H7 (cell line): ENCODE data around the gene CCNT1. TPM values are rescaled to one million over a fixed set of nuclear protein-coding genes. Genes with fewer than 3 reads are reported as not detected.
"Not testable (repeated sequence)": the region's sequence is repeated elsewhere in the genome, so short reads cannot be mapped to it uniquely, and the experiment has no call there.

Source experiments
- DNase-seq: peaks from one replicate; pipeline ENCODE4 v3.0.0; 2012
- H3K27me3 ChIP-seq: 2 replicates; pipeline ENCODE4 v1.6.0; 2011; ENCODE audit warnings: mild to moderate bottlenecking, low read length; ENCODE audit not compliant: control insufficient read depth, insufficient read depth
- H3K36me3 ChIP-seq: replicated peaks from 2 replicates; pipeline ENCODE4 v1.5.1; 2011; ENCODE audit warnings: low read length; ENCODE audit not compliant: control insufficient read depth, insufficient read depth
- H3K4me3 ChIP-seq: 2 replicates; pipeline ENCODE4 v1.5.1; 2011; ENCODE audit warnings: low read depth, mild to moderate bottlenecking, control low read depth, low read length, moderate library complexity; ENCODE audit not compliant: insufficient read depth
- total RNA-seq: library from RNA; depleted of rRNA; stranded (reverse); fragments of >200 nt; shearing (Covaris generic); gene quantifications from 2 replicates; pipeline ENCODE4 v1.2.3, GENCODE V29; 2014

The CCNT1 gene
- total RNA-seq, 1 experiment from 2014 or later = 25.6 TPM

DNA sequence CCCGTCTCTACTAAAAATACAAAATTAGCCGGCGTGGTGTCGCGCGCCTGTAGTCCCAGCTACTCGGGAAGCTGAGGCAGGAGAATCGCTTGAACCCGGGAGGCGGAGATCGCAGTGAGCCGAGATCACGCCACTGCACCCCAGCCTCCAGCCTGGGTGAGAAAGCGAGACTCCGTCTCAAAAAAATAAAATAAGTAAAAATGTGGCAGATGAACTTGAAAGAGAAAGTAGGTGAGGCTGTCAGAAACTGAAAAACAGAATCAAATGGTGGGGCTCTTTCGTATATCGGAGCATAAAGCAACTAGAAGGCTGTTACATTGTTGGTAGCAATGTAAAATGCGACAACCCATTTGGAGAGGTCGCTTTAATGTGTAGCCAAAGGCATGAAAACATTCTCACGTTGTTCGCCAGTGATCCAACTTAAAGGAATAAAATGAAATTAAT, 767 bp upstream of the CCNT1 start:
- peak overlapping the region; percentile 98 for H3K4me3 ChIP-seq
- H3K36me3 ChIP-seq = peaks cover 6% of the 10 kb centered on the region
- peak; percentile 37 for DNase-seq
- no peaks in the 10 kb centered on the region for H3K27me3 ChIP-seq

DNA sequence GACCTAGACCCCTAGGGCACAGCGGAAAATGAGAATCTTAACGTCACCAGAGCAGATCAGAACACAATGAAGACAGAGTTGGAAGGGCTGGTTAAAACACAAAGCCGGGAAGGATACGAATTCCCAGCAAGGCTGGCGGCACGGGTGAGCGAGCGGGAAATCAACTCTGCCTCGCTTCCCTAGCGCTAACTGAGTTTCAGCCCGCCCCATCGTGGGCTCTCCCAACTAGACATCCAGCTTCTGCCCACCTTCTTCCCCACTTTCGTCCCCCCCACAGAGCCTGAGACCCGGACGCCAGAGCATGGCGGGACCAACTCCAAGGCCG, 377 bp downstream of the CCNT1 start:
- DNase-seq = no peak
- H3K4me3 ChIP-seq = peak overlapping the region; percentile 98
- H3K27me3 ChIP-seq = no peaks in the 10 kb centered on the region
- peaks cover 6% of the 10 kb centered on the region for H3K36me3 ChIP-seq

DNA sequence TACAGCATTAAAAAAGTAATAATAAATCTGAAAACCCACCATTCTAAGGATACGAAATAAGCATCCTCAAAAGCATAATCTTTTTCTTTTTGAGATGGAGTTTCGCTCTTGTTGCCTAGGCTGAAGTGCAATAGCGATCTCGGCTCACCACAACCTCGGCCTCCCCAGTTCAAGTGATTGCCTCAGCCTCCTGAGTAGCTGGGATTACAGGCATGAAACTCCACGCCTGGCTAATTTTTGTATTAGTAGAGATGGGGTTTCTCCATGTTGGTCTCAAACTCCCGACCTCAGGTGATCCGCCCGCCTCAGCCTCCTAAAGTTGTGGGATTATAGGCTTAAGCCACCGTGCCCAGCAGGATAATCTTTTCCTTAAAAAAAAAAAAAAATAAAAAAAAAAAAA, 4.3 kb downstream of the CCNT1 start:
- Histone ChIP-seq H3K36me3 (peaks cover 10% of the 10 kb centered on the region), H3K4me3 (no peak overlapping the region), H3K27me3 (no peaks in the 10 kb centered on the region)
- no peak for DNase-seq

DNA sequence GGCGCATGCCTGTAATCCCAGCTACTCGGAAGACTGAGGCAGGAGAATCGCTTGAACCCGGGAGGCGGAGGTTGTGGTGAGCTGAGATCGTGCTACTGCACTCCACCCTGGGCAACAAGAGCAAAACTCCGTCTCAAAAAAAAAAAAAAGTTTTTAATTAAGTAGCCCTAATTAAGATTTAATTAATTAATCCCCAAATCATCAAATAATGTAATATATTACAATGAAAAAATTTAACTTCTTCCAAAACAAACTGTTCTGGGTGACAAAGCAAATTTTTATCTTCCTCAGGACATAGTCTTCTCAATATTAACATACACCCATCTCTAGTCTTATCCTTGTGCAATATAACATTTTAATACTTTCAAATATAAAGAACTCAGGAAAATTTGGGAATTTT, 17.7 kb downstream of the CCNT1 start:
- not testable (repeated sequence) for H3K4me3 ChIP-seq, DNase-seq, H3K27me3 ChIP-seq
- peaks cover 17% of the 10 kb centered on the region for H3K36me3 ChIP-seq

DNA sequence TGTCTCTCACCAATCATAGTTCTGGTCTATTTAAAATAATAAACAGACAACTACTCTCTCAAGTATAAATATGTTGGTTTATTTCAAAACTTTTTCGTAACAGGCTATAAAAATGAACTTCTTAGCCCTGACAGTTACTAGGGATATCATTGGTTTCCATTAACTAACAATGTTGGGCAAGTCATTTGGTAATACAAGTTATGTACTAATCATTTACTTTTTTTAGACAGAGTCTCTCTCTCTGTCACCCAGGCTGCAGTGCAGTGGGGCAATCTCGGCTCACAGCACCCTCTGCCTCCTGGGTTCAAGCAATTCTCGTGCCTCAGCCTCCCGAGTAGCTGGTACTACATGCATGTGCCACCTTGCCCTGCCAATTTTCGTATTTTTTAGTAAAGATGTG, 19.9 kb downstream of the CCNT1 start:
- H3K36me3 ChIP-seq = peaks cover 28% of the 10 kb centered on the region
- no peak for DNase-seq
- no peaks in the 10 kb centered on the region for H3K27me3 ChIP-seq
- H3K4me3 ChIP-seq = no peak overlapping the region

DNA sequence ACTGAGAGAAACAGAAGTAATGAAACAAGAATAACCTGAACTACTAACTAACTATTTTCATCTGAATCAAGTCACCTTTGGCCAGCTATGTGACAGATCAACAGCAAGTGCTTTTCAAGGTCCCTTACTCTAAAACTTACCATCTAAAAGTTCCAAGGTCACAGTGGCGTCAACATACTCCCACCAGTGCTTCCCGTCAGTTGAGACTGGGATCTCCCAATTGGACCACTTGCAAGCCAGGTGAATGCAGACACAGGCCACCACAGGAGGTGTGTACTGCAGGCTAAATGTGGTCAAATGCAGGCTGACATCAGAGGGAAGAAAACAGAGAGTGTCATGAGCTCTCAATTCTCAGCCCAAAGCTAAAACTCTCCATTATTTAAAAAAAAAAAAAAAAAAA, 20.6 kb downstream of the CCNT1 start:
- H3K4me3 ChIP-seq = no peak overlapping the region
- DNase-seq = no peak
- H3K36me3 ChIP-seq = peaks cover 28% of the 10 kb centered on the region
- no peaks in the 10 kb centered on the region for H3K27me3 ChIP-seq

DNA sequence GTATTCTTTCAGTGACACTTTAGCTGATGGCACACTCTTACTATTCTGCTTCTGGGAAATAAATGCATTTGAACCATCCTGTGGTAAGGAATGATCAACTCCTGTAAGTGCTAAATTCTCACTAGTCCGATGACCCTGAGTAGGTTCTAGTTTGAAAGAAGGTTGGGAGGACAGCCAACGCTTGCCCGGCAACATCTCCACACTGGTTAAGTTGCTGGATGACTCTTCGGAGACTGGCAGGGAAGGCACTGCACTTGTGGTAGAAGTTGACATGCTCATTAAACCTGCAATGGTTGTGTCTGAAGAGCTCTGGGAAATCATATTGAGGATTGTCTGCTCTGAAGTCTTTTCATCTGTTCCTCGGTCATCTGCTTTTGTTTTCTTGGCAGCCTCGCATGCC, 22.5 kb downstream of the CCNT1 start:
- Histone ChIP-seq H3K36me3 (peaks cover 28% of the 10 kb centered on the region), H3K27me3 (no peaks in the 10 kb centered on the region), H3K4me3 (no peak overlapping the region)
- DNase-seq = no peak

DNA sequence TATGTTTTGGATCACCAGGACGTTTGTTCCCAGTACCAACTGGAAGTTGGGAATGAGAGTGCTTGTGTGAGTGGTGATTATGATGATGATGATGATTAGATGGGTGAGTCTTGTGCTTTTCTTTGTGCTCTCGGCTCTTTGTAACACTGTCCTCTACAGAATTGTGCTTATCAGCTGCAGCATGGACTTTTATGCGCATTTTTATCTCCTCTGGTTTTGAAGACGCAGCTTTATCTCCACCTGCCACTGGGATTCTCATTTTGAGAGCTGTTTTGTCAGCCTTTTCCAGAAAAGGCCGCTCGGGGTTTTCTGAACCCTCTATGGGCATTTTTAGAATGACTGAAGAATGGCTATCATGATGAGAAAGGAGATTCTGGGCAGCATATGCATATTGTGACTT, 22.9 kb downstream of the CCNT1 start:
- Histone ChIP-seq H3K27me3 (no peaks in the 10 kb centered on the region), H3K36me3 (peaks cover 28% of the 10 kb centered on the region), H3K4me3 (no peak overlapping the region)
- DNase-seq = no peak

DNA sequence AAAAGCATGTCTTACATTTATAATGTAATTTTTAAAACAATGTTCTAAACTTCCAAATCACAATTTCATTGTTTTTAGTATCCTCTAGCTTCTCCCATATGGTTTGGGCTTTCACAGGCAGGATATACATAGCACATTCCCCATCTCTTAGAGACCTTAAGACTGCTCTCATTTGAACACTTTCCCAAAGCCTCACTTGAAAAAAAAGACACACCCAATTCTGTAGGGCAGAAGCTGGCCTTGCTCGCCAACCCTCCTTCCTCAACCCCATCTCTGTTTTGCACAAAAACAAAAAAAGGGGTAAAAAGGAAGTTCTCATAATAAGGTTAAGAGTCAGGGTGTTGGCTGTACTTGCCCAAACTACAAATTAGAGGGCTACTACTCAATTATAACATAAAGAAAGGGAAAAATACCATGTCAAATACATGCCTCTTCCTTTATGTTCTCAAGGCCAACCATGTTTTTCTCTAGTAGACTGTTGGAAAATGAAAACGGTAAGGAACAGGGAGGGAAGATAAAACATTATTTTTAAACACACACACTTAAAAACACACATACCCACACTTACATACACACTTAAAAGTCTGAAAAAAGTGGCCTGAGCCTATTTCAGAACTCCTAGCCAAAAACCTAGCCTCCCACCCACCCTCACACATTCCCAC, 24.6 kb downstream of the CCNT1 start:
- no peak for DNase-seq
- peaks cover 26% of the 10 kb centered on the region for H3K36me3 ChIP-seq
- H3K27me3 ChIP-seq = no peaks in the 10 kb centered on the region
- no peak overlapping the region for H3K4me3 ChIP-seq

DNA sequence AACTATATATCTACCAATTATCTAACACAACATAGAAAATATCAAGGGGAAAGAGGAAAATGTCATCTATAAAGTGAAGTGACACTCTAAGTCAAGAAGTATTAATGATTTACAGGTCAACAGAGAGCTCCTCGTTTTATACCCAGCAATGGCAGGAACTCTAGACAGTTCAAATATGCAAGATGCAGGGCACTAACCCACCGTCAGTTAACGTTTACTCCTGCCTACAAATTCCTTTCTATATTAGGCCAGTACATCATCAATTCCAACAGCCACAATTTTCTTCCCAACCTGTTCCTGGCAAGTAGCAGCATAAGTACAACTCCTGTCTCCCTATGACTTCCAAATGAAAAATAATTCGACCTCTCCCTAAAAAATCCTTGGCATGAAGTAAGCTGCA, 25.5 kb downstream of the CCNT1 start:
- Histone ChIP-seq H3K4me3 (no peak overlapping the region), H3K36me3 (peaks cover 24% of the 10 kb centered on the region), H3K27me3 (no peaks in the 10 kb centered on the region)
- DNase-seq = no peak

DNA sequence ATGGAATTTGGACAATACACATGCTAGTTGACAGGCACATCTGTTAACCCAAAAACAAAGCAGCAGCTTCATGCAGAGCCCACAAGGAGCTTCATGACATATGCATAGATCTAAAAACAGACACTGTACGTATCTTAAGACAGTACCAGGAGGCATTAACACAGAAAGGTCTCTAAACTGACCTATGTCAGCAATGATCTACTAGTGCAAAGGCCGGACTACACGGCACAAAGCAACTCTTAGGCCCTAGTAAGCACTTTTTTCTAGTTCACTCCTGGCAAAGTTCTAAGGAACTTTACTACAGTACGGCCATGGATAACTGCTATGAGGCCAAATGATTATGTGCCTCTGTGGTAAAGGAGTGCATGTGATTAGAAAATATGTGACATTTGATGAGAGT, 26.1 kb downstream of the CCNT1 start:
- H3K4me3 ChIP-seq = no peak overlapping the region
- no peaks in the 10 kb centered on the region for H3K27me3 ChIP-seq
- DNase-seq = no peak
- peaks cover 19% of the 10 kb centered on the region for H3K36me3 ChIP-seq

DNA sequence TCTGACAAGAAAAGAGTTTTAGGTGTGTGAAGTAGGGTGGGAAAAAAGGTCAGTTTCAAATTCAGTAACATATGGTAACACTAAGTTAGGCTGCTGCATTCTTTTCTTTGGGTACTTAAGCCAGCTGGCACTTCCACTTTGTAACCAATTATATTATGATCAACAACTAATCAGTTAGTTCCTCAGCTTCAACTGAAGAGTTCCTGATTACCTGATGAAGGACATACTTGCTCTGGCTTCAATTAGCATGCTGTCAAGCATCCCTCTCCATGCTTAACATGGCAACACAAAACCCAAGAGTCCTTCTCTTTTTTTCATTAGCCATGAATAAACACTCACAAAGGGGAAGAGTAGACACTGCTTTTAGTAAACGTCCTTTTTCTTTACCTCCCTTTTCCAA, 27.7 kb downstream of the CCNT1 start:
- Histone ChIP-seq H3K4me3 (no peak overlapping the region), H3K36me3 (peaks cover 12% of the 10 kb centered on the region), H3K27me3 (no peaks in the 10 kb centered on the region)
- DNase-seq = no peak

DNA sequence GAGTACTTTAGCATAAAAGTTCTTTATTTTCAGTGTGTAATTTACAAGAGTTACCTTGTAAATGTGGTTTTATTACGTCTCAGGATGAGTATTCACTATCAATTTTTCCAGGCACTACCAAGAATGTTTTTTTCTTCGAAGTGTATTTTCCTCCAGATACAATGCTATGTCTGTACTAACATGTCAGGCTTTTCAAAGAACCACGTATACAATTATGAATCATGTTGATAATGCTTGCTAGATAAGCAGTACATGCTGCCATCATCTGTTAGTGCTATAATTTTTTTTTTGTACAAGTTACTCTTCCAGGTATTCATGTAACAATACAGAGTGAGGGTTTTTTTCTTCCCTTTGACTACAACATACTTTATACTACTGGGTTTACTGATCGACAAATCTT, 28.9 kb downstream of the CCNT1 start:
- no peak overlapping the region for H3K4me3 ChIP-seq
- no peaks in the 10 kb centered on the region; the same call in 1 of the 2 replicates for H3K36me3 ChIP-seq
- no peaks in the 10 kb centered on the region; the same call in 1 of the 2 replicates for H3K27me3 ChIP-seq
- no peak for DNase-seq

DNA sequence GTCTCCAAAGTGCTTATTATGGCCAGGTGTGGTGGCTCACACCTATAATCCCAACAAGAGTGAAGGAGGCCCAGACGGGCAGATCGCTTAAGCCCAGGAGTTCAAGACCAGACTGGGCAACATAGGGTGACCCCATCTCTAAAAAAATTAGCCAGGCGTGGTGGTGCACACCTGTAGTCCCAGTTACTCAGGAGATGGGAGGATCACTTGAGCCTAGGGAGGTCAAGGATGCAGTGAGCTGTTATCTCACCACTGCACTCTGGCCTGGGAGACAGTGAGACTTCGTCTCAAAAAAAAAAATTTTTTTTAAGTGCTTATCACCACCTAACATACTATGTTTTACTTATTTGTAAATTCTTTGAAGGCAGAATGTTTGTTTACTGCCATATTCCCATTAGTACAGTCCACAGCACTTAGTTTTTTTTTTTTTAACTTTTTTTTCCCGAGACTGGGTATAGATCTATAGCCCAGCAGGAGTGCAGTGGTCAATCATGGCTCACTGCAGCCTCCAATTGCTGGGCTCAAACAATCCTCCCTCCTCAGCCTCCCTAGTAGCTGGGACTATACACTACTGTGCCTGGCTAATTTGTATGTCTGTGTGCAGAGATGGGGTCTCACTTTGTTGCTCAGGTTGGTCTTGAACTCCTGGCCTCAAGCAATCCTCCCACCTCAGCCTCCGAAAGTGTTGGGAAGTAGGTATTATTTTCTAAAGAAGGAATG, 29.7 kb downstream of the CCNT1 start:
- Histone ChIP-seq H3K27me3 (no peaks in the 10 kb centered on the region; the same call in 1 of the 2 replicates), H3K4me3 (no peak overlapping the region), H3K36me3 (no peaks in the 10 kb centered on the region; the same call in 1 of the 2 replicates)
- no peak for DNase-seq

DNA sequence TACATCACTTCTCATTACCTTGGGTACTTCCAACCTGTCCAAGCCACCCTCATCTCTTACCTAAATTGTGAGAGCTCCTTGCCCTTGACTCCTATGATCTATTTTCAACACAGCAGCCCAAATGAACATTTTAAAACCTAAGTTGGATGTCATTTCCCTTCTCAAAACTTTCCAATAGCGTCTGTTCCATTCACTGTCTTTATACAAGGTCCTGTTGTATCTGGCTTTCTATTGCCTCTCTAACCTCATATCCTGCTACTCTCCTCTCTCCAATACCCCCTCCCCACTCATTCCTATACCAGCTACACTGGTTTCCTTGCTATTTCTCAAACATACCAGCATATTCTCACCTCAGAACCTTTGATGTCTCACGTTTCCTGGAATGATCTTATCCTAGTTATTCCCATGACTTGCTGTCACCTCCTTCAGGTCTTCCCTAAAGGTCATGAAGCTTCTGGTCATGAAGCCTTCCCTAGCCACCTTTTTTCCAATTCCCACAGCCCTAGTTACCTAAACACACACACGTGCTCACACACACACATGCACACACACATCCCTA, 30.4 kb downstream of the CCNT1 start:
- no peaks in the 10 kb centered on the region; the same call in 1 of the 2 replicates for H3K27me3 ChIP-seq
- no peaks in the 10 kb centered on the region for H3K36me3 ChIP-seq
- H3K4me3 ChIP-seq = no peak overlapping the region
- no peak for DNase-seq
